ENCODE measurements around the gene PLCB2. TPM values are rescaled to one million over a fixed set of nuclear protein-coding genes. Genes with fewer than 3 reads are reported as not detected.

PLCB2 gene
- total RNA-seq, 1 experiment from 2014 or later, result 4.3 TPM

DNA sequence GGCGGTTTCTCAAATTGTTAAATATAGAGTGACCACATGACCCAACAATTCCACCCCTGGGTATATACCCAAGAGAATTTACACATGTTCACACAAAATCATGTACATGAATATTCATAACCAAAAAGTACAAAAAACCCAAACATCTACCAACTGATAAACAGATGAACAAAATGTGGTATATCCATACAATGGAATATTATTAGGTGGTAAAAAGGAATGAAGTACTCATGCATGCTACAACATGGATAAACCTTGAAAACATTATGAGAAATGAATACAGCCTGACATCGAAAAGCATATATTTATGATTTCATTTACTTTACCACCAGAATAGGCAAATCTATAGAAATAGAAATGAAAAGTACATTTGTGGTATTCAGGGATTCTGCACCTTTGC is 7.4 kb downstream of the PLCB2 start:
- Histone ChIP-seq H3K36me3 (ENCODE audit: insufficient read depth, low read length) (0 out of 2 replicates have a peak, but pooled peaks cover 3% of the 10 kb centered on the region), H3K4me3 (ENCODE audit: low read length) (no peak overlapping the region), H3K9me2 (replicated peaks; ENCODE audit: insufficient read depth, low read length) (no peaks in the 10 kb centered on the region), H3K4me1 (ENCODE audit: low read length) (no peaks in the 10 kb centered on the region), H4K20me1 (ENCODE audit: insufficient read depth, low read depth, low read length) (no peaks in the 10 kb centered on the region), H3K79me2 (ENCODE audit: low read length) (no peaks in the 10 kb centered on the region), H3K9ac (ENCODE audit: low read length) (no peak overlapping the region), H3K27me3 (ENCODE audit: low read length) (no peaks in the 10 kb centered on the region; the same call in 1 of the 2 replicates), H3K9me3 (ENCODE audit: low read length) (peaks cover 8% of the 10 kb centered on the region), H3K4me2 (ENCODE audit: low read depth, low read length, poor library complexity, severe bottlenecking) (no peak overlapping the region), H2AFZ (ENCODE audit: low read length) (no peak overlapping the region), H3K27ac (ENCODE audit: low read length) (no peak overlapping the region)
- no peak for DNase-seq

DNA sequence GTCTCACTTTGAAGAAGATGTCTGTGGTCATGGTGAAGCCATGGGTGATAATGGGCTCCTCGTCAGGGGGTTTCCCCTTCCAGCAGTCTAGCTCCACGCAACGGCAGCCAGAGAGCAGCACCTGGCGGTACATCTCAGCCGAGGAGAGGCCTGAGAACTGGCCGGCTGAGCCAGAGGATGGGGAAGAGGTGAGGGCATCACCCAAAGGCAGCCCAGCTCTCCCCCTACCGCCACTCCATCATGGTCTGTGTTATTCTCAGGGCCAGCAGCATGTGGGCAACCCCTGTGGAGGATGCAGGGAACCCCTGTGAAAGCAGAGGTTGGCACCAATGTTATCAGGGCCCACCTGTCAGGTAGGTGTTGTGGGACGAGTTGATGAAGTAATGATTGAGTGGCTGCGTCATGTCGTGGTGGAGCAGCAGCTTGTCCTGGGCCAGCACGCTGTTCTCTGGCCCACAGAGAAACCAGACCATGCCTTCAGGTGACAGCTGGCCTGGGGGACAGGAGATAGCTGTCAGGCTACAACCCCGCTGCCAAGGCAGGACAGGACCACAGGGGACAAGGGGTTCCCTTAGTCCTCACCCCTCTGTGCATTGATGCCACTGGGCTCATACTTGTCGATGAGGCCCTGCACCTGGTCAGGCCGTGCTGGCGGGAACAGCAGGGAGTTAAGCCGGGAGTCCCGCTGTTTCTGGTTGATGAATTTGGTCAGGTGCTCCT is 9.4 kb downstream of the PLCB2 start:
- no peaks in the 10 kb centered on the region for H3K4me1 ChIP-seq (ENCODE audit: low read length)
- no peak overlapping the region for H2AFZ ChIP-seq (ENCODE audit: low read length)
- H3K4me3 ChIP-seq (ENCODE audit: low read length), result no peak overlapping the region
- no peak overlapping the region for H3K27ac ChIP-seq (ENCODE audit: low read length)
- no peaks in the 10 kb centered on the region; the same call in 1 of the 2 replicates for H3K27me3 ChIP-seq (ENCODE audit: low read length)
- no peaks in the 10 kb centered on the region for H3K79me2 ChIP-seq (ENCODE audit: low read length)
- no peak overlapping the region for H3K4me2 ChIP-seq (ENCODE audit: low read depth, low read length, poor library complexity, severe bottlenecking)
- no peak overlapping the region for H3K9ac ChIP-seq (ENCODE audit: low read length)
- no peaks in the 10 kb centered on the region for H4K20me1 ChIP-seq (ENCODE audit: insufficient read depth, low read depth, low read length)
- peaks cover 8% of the 10 kb centered on the region for H3K9me3 ChIP-seq (ENCODE audit: low read length)
- no peak for DNase-seq
- no peaks in the 10 kb centered on the region for H3K9me2 ChIP-seq (replicated peaks; ENCODE audit: insufficient read depth, low read length)
- H3K36me3 ChIP-seq (ENCODE audit: insufficient read depth, low read length), result 0 out of 2 replicates have a peak, but pooled peaks cover 3% of the 10 kb centered on the region

DNA sequence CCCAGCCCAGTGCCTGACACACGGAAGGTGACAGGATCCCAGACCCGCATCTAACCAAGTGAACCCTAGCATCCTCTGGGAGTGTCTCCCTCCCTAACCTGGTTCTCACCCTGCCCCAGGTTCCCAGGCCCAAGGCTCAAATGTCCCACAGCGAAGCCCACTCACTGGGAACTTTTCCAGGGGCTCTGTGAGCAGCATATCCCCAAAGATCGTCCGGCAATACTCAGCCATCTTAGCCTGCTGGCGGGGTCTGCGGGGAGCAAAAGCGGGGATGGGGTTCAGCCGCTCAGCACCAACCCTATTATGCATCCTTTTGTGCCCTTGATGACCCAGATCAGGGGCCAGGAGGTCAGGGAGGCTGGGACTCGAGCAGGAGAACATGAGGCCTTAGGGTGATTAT is 10.4 kb downstream of the PLCB2 start:
- Histone ChIP-seq H3K4me1 (ENCODE audit: low read length) (no peaks in the 10 kb centered on the region), H2AFZ (ENCODE audit: low read length) (no peak overlapping the region), H3K4me3 (ENCODE audit: low read length) (no peak overlapping the region), H3K79me2 (ENCODE audit: low read length) (no peaks in the 10 kb centered on the region), H3K27ac (ENCODE audit: low read length) (no peak overlapping the region), H4K20me1 (ENCODE audit: insufficient read depth, low read depth, low read length) (no peaks in the 10 kb centered on the region), H3K9ac (ENCODE audit: low read length) (no peak overlapping the region), H3K9me3 (ENCODE audit: low read length) (peaks cover 8% of the 10 kb centered on the region), H3K27me3 (ENCODE audit: low read length) (no peaks in the 10 kb centered on the region; the same call in 1 of the 2 replicates), H3K4me2 (ENCODE audit: low read depth, low read length, poor library complexity, severe bottlenecking) (no peak overlapping the region), H3K9me2 (replicated peaks; ENCODE audit: insufficient read depth, low read length) (no peaks in the 10 kb centered on the region), H3K36me3 (ENCODE audit: insufficient read depth, low read length) (0 out of 2 replicates have a peak, but pooled peaks cover 3% of the 10 kb centered on the region)
- no peak for DNase-seq

DNA sequence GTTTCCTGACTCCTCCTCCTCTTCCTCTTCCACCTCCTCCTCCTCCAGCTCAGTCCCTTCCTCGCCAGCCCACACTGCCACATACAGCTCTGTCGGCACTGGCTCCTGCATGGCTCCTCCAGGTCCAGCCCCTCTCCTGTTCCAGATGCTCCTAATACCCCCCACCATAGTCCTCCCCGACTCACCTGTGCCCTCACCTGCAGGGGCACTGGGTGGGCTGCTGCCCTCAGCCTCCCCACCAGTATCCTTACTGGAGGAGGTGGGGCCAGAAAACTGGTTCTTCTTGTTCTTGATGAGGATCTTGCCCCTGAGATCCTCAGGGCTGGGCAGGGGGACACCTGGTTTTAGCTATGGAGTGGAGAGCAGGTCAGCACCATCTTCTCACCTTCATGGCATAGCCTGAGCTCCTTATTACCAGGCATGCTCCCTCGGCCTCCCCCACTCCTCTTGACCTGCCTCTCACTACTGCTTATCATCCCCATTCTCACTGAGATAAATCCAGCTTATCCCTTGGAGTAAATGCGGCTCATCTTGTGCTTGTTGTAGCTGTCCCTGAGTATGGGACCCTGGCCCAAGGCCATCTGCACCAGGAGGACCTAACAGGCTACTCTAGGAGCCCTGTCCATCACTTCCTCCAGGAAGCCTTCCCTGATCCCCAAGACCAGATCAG is 11.0 kb downstream of the PLCB2 start:
- Histone ChIP-seq H3K36me3 (ENCODE audit: insufficient read depth, low read length) (0 out of 2 replicates have a peak, but pooled peaks cover 3% of the 10 kb centered on the region), H3K4me3 (ENCODE audit: low read length) (no peak overlapping the region), H3K27ac (ENCODE audit: low read length) (no peak overlapping the region), H3K9me3 (ENCODE audit: low read length) (peaks cover 8% of the 10 kb centered on the region), H3K27me3 (ENCODE audit: low read length) (no peaks in the 10 kb centered on the region; the same call in 1 of the 2 replicates), H3K79me2 (ENCODE audit: low read length) (no peaks in the 10 kb centered on the region), H3K9me2 (replicated peaks; ENCODE audit: insufficient read depth, low read length) (no peaks in the 10 kb centered on the region), H3K9ac (ENCODE audit: low read length) (no peak overlapping the region), H4K20me1 (ENCODE audit: insufficient read depth, low read depth, low read length) (no peaks in the 10 kb centered on the region), H3K4me2 (ENCODE audit: low read depth, low read length, poor library complexity, severe bottlenecking) (no peak overlapping the region), H2AFZ (ENCODE audit: low read length) (no peak overlapping the region), H3K4me1 (ENCODE audit: low read length) (no peaks in the 10 kb centered on the region)
- no peak for DNase-seq

DNA sequence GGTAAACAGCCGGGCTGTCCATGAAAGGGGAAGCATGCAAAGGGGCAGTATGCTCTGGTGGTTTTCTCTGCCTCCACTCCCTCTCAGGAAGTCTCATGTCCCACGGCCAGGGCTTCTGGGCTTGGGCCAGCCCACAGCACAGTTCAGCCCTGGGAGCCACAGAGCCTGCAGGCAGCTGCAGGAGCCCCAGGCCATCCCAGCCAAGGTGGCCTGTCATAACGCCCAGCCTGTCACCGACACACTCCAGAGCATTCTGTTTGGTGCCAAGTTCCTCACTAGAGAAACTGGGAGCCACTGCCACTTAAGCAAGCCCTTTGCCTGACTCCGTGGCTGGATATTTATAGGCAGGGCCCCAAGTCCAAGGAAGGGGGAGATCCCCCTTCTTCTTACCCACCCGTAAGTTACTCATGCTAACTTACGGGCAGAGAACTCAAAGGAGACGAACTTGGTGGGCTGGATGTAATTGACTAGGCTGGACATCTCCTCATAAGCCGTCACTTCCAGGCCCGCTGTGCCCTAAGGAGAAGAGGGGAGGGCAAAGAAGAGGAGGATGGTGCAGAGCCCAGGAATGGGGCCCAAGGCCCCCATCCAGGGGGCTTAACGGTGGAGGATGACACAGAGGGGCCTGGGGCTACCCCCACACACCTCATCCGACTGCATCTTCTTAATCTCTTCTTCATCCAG is 11.7 kb downstream of the PLCB2 start:
- H4K20me1 ChIP-seq (ENCODE audit: insufficient read depth, low read depth, low read length), result no peaks in the 10 kb centered on the region
- no peak for DNase-seq
- H3K9me3 ChIP-seq (ENCODE audit: low read length), result peaks cover 8% of the 10 kb centered on the region
- H3K9ac ChIP-seq (ENCODE audit: low read length), result no peak overlapping the region
- H3K79me2 ChIP-seq (ENCODE audit: low read length), result no peaks in the 10 kb centered on the region
- no peak overlapping the region for H3K27ac ChIP-seq (ENCODE audit: low read length)
- H3K9me2 ChIP-seq (replicated peaks; ENCODE audit: insufficient read depth, low read length), result no peaks in the 10 kb centered on the region
- 0 out of 2 replicates have a peak, but pooled peaks cover 3% of the 10 kb centered on the region for H3K36me3 ChIP-seq (ENCODE audit: insufficient read depth, low read length)
- H3K4me2 ChIP-seq (ENCODE audit: low read depth, low read length, poor library complexity, severe bottlenecking), result no peak overlapping the region
- no peaks in the 10 kb centered on the region; the same call in 1 of the 2 replicates for H3K27me3 ChIP-seq (ENCODE audit: low read length)
- H2AFZ ChIP-seq (ENCODE audit: low read length), result no peak overlapping the region
- H3K4me3 ChIP-seq (ENCODE audit: low read length), result no peak overlapping the region
- no peaks in the 10 kb centered on the region for H3K4me1 ChIP-seq (ENCODE audit: low read length)

DNA sequence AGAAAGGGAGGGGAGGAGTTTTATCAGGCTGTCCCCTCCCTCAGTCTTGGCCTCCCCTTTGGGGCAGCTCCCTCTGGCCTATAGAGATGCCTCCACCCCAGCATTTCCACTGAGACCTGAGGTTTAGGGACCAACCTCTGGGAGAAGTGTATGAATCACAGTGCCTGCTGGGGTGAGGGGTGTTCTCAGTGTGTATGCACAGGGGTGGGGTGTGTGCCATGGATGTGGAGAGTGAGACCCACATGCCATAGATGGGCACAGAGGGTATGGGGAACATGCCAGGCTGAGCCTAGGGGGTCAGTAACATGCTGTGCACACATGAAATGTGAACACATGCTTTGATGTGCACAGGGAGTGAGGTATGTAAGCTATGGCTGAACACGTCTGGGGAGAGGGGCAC is 12.4 kb downstream of the PLCB2 start:
- Histone ChIP-seq H3K36me3 (ENCODE audit: insufficient read depth, low read length) (0 out of 2 replicates have a peak, but pooled peaks cover 3% of the 10 kb centered on the region), H3K9me3 (ENCODE audit: low read length) (peaks cover 1% of the 10 kb centered on the region), H4K20me1 (ENCODE audit: insufficient read depth, low read depth, low read length) (no peaks in the 10 kb centered on the region)

DNA sequence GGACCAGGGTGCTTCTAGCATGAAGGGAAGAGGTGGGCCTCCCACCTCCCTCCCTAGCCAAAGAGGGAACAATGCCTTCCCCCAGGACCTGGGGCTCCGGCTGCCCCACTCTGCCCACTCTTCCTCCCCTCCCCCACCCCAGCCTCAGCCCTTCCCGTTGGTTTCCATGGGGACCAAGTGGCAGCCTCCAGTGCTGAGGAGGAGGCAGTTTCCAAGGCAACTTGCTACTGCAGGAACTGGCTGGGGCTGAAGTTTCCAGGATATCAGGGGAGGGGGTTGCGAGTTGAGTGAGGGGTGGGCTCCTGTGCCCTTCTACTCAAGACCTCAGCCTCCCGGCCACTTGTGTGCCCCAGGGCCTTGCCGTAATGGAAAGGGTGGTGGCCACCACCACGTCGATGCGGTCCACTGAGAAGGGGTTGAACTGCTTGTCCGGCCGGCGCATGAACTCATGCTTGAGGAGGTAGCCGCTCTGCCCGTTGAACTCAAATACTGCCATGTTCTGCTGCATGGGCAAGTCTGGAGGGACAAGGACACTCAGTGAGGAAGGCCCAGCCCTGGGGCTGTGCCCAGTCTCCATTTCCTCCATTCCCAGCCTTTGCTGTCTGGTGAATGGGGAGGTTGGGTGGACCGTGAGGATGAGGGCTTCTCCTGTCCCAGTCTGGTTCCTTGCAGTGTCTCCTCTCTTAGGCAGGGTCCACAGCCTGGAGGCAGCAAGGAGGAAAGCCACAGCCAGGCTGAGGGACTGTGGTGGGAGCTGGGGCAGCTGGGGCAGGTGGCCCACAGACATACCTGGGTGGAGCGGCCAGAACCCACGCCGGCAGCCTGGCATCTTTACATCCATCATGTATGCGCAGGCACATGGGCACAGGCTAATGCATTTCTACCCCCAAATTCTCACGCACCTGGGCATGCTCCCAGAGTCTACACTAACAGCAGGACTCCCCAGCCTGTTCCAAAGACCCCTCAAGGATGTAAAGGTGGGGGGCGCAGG is 13.5 kb downstream of the PLCB2 start:
- no peaks in the 10 kb centered on the region for H3K9me3 ChIP-seq (ENCODE audit: low read length)
- H4K20me1 ChIP-seq (ENCODE audit: insufficient read depth, low read depth, low read length), result no peaks in the 10 kb centered on the region
- no peaks in the 10 kb centered on the region for H3K79me2 ChIP-seq (ENCODE audit: low read length)
- H2AFZ ChIP-seq (ENCODE audit: low read length), result no peak overlapping the region
- no peaks in the 10 kb centered on the region for H3K27me3 ChIP-seq (ENCODE audit: low read length)
- DNase-seq, result no peak
- no peak overlapping the region for H3K4me2 ChIP-seq (ENCODE audit: low read depth, low read length, poor library complexity, severe bottlenecking)
- no peaks in the 10 kb centered on the region for H3K36me3 ChIP-seq (ENCODE audit: insufficient read depth, low read length)
- no peak overlapping the region for H3K4me3 ChIP-seq (ENCODE audit: low read length)
- peaks cover 14% of the 10 kb centered on the region for H3K4me1 ChIP-seq (ENCODE audit: low read length)
- no peaks in the 10 kb centered on the region for H3K9me2 ChIP-seq (replicated peaks; ENCODE audit: insufficient read depth, low read length)
- H3K9ac ChIP-seq (ENCODE audit: low read length), result no peak overlapping the region
- H3K27ac ChIP-seq (ENCODE audit: low read length), result no peak overlapping the region

More for the DNA sequence above, 12.4 kb downstream of the PLCB2 start:
- no peak for DNase-seq
- Histone ChIP-seq H3K27me3 (ENCODE audit: low read length) (no peaks in the 10 kb centered on the region; the same call in 1 of the 2 replicates), H3K9ac (ENCODE audit: low read length) (no peak overlapping the region), H3K4me1 (ENCODE audit: low read length) (peaks cover 3% of the 10 kb centered on the region), H3K4me3 (ENCODE audit: low read length) (no peak overlapping the region), H3K4me2 (ENCODE audit: low read depth, low read length, poor library complexity, severe bottlenecking) (no peak overlapping the region), H3K27ac (ENCODE audit: low read length) (no peak overlapping the region), H3K9me2 (replicated peaks; ENCODE audit: insufficient read depth, low read length) (no peaks in the 10 kb centered on the region), H2AFZ (ENCODE audit: low read length) (no peak overlapping the region), H3K79me2 (ENCODE audit: low read length) (no peaks in the 10 kb centered on the region)

Data from Karpas-422 (cell line).